HG02973 (cell line): Measurements from ENCODE around the gene ASIC2.
"Not testable (repeated sequence)": the region's sequence is repeated elsewhere in the genome, so short reads cannot be mapped to it uniquely, and the experiment has no call there.

Experiments
- ATAC-seq: cut with Tn5 transposase; IDR thresholded peaks from one replicate; pipeline ENCODE4 v1.9.1; 2021; ENCODE audit warnings: moderate library complexity; ENCODE audit not compliant: unreplicated experiment

Gene ASIC2

DNA sequence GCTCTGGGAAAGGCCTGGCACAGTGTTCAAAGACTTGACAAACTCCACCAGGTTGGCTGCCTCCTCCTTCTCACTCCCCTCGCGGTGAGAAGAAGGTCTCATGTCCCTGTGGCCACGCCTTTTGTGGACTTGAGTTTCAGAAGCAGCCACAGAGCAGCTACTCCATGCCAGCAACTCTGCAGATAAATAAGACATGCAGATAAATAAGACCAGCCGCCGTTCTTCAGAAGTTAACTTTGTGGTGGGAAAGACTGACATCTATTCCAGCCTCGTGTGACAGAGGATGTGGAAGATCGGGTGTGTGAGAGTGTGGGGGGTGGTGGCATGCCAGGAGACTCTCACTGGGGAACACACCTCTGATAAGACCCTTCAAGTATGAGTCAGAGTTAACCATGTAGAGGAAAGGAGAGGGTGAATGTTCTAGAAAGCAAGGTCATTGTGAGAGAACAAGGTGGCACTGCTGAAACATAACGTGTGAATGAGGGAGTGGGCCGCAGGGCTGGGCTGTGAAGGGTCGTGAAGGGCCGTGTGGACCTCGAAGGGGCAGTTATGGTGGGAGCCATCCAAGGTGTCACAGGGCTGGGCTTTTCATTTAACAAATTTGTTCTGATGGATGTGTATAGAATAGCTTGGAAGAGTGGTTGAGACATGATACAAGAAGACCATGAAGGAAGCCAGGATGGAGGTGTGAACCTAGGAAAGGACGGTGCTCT lies 300.6 kb downstream of the ASIC2 start:
- no peak for ATAC-seq

DNA sequence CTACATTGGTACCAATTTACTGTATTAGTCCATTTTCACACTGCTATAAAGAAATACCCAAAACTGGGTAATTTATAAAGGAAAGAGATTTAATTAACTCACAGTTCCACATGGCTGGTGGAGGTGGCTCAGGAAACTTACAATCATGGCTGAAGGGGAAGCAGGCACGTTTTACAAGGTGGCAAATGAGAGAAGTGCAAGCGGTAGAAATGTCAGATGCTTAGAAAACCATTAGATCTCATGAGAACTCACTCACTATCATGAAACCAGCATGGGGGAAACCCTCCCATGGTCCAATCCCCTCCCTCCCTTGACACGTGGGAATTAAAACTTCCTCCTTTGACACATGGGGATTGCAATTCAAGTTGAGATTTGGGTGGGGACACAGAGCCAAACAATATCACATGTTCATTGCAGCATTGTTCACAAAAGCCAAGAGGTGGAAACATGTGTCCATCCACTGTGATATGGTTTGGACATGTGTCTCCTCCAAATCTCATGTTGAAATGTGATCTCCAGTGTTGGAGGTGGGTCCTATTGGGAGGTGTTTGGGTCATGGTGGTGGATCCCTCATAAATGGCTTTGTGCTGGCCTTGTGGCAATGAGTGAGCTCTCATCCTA lies 304.5 kb downstream of the ASIC2 start:
- ATAC-seq, result no peak

DNA sequence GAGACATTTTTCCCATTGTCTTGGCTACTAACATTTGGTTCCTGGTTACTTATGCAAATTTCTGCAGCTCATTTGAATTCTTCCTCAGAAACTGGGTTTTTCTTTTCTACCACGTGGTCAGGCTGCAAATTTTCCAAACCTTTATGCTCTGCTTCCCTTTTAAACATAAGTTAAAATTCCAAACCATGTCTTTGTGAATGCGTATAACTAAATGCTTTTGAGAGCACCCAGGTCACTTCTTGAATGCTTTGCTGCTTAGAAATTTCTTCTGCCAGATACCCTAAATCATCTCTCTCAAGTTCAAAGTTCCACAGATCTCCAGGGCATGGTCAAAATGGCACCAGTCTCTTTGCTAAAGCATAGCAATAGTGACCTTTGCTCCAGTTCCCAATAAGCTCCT lies 305.2 kb downstream of the ASIC2 start:
- ATAC-seq, result not testable (repeated sequence)

DNA sequence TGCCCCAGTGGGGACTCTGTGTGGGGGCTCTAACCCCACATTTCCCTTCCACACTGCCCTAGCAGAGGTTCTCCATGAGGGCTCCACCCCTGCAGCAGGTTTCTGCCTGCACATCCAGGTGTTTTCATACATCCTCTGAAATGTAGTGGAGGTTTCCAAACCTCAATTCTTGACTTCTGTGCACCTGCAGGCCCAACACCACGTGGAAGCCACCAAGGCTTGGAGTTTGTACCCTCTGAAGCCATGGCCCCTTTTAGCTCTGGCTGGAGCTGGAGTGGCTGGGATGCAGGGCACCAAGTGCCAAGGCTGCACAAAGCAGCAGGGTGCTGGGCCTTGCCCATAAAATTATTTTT lies 305.7 kb downstream of the ASIC2 start:
- ATAC-seq, result not testable (repeated sequence)

DNA sequence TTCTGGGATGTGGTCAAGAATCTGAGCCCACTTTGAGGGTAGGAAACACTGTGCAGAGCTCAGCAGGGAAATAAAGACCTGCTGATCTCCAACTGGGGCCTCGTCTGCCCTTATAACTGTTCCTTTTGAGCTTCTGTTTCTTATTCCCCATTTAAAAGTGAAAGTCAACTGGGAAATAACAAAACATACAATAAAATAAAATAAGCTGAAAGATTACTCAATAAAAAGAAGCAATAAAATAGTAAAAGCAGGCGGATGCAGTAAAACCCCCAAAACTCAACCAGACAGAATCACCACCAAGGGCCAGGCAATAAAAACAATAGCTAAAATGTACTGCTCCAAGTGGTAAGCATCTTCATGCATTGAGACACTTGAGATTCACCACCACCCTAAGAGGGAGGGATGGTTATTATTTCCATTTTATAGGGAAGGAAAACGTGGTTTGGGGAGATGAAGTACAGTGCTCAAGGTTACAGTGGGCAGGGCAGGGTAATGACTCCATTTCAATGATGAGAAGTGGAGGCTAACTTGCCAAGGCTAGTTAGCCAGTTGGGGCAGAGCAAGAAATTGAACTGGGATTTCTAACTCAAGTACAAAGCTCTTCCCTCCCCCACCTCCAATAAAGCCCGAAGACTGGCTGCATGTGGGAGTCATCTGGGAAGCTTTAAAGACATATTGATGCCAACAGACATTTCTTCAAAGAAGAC lies 307.9 kb downstream of the ASIC2 start:
- ATAC-seq, result no peak

DNA sequence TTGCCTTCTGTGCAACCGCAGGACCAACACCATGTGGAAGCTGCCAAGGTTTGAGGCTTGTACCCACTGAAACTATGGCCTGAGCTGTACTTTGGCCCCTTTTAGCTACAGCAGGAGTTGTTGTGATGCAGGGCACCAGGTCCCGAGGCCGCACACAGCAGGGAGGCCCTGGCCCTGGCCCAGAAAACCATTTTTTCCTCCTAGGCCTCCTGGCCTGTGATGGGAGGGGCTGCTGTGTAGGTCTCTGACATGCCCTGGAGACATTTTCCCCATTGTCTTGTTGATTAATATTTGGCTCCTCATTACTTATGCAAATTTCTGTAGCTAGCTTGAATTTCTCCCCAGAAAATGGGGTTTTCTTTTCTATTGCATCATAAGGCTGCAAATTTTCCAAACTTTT lies 311.5 kb downstream of the ASIC2 start:
- ATAC-seq, result not testable (repeated sequence)

DNA sequence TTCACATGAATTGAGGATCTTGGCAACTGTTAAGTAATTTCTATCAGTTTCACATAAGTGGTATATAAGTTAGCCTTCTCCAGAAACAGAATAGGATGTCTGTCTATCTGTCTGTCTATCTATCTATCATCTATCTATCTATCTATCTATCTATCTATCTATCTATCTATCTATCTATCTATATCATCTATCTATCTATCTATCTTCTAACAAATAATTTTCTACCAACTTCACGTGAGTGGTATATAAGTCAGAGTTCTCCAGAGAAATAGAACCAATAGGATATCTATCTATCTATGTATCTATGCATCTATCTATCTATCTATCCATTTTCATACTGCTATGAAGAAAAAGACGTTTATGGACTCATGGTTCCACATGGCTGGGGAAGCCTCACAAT lies 312.9 kb downstream of the ASIC2 start:
- no peak for ATAC-seq

DNA sequence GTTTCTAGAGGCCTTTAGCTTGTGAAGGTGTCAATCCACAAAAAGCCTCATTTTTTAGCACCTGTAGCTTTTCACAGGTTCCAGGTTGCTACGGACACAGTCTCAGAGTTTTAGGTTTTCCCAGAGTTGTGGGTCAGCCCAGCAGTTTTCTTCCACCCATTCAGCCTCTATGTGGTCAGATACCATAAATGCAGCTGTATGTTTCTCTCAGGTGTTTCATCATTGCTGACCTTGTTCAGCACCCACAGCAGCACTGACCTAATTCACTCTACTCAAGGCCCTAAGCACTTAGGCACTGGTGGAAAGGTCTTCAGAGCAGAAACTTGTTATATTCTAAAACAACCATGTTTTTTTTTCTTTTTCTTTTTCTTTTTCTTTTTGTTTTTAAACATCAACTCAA lies 316.5 kb downstream of the ASIC2 start:
- no peak for ATAC-seq

DNA sequence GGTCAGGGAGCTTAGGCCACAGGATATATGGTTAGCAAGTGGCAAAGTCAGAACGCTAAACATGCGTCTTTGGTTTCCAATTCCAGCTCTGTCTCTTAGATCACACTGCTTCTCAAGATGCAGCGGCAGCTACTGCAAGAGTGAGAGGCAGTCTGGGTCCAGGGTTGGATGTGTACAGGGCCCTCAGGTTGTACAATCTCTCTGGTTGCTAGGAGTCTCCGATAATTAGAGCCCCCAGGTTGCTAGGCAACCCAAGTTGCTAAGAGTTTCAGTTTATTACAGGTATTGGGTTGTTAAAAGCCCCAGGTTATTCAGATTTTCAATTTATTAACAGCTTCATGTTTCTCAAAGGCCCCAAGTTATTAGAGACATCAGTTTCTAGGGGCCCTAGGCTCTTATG lies 317.0 kb downstream of the ASIC2 start:
- no peak for ATAC-seq

DNA sequence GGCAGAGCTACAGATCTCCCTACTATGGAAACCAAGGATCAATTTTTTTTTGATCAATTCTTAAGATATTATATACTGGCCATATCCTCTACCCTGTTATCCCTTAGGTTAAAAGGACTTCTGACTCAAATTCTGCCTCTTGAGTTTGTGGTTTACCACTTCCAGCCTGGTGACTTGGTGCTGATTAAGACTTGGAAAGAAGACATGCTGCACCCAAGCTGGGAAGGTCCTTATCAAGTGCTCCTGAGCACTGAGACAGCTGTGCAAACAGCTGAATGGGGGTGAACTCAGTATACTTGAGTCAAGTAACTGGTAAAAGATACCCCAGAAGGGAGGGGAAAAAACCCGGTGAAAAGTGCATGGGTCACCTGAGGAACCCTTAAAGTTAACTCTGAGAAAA lies 321.9 kb downstream of the ASIC2 start:
- ATAC-seq, result no peak

DNA sequence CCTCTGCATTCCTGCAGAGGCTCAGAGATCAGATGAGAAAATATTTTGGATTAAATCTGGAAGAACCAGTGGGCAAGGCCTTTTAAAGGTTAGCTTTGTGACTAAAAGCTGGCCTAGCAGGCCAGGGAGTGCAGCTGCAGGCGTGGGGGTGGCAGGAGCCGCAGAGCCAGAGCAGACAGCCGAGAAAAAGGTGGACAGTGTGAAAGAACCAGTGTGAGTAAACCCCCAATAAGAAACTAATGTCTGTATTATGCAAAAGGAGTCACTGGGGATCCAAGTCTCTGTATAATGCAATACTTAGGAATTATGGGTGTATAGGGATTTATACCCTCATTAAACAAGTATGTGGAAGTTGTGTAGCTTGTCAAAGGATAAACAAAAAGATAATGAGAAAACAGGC lies 322.8 kb downstream of the ASIC2 start:
- no peak for ATAC-seq

DNA sequence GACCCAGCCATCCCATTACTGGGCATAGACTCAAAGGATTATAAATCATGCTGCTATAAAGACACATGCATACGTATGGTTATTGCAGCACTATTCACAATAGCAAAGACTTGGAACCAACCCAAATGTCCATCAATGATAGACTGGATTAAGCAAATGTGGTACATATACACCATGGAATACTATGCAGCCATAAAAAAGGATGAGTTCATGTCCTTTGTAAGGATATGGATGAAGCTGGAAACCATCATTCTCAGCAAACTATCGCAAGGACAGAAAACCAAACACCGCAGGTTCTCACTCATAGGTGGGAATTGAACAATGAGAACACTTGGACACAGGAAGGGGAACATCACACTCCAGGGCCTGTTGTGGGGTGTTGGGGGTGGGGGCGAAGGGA lies 323.9 kb downstream of the ASIC2 start:
- not testable (repeated sequence) for ATAC-seq

DNA sequence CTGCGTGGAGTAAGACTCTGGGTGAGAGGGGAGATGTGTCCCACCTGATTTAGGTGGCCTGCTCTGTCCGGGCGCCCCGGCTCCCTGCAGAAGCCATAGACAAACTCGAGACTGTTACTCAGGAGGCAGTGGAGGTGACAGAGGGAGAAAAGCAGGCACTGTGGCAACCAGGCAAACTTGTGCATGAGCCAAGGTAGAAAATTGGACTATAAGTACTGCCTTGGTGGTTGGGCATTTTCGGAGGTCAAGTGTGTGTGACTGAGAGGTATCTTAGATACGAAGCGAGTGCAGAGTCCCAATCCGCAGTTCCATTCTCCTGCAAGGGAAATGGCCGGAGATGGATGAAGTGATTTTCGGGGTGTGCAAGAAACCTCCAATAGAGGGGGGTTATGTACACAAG lies 328.6 kb downstream of the ASIC2 start:
- no peak for ATAC-seq
